Liver (tissue), 9 donors: ENCODE data around the gene NDUFA9. TPM values are rescaled to one million over a fixed set of nuclear protein-coding genes. Genes with fewer than 3 reads are reported as not detected.

Experiments
- DNase-seq: peaks from one replicate; pipeline ENCODE4 v3.0.0-alpha.2; 2017; ENCODE audit warnings: low spot score
- H3K27ac ChIP-seq, 2 donors: one replicate each; pipeline ENCODE4 v1.7.0; 2013; ENCODE audit warnings: inconsistent platforms in 2 of 2, low read length in 2 of 2, control low read depth in 1 of 2, low read depth in 1 of 2, mild to moderate bottlenecking in 1 of 2
- H3K27me3 ChIP-seq, 4 donors: one replicate each; pipeline versions ENCODE4 v1.6.1 to v1.7.0; 2013; ENCODE audit warnings: low read length in 3 of 4, inconsistent platforms in 1 of 4, mild to moderate bottlenecking in 1 of 4, moderate library complexity in 1 of 4; ENCODE audit not compliant: control insufficient read depth in 4 of 4, insufficient read depth in 4 of 4
- H3K36me3 ChIP-seq, 4 donors: one replicate each; pipeline versions ENCODE4 v1.6.1 to v1.7.0; 2013; ENCODE audit warnings: low read length in 3 of 4, mild to moderate bottlenecking in 3 of 4, low read depth in 1 of 4, moderate library complexity in 1 of 4; ENCODE audit not compliant: control insufficient read depth in 4 of 4, insufficient read depth in 3 of 4
- H3K4me1 ChIP-seq, 4 donors: one replicate each; pipeline versions ENCODE4 v1.6.1 to v1.7.0; 2013; ENCODE audit warnings: low read length in 3 of 4, mild to moderate bottlenecking in 3 of 4, moderate library complexity in 1 of 4; ENCODE audit not compliant: control insufficient read depth in 4 of 4, insufficient read depth in 4 of 4
- H3K4me3 ChIP-seq, 3 donors: one replicate each; pipeline versions ENCODE4 v1.6.1 to v1.7.0; 2013; ENCODE audit warnings: low read length in 3 of 3, control low read depth in 1 of 3, low read depth in 1 of 3, mild to moderate bottlenecking in 1 of 3
- H3K9ac ChIP-seq, 2 donors: one replicate each; pipeline ENCODE4 v1.7.0; 2013; ENCODE audit warnings: low read length in 2 of 2, mild to moderate bottlenecking in 2 of 2, moderate library complexity in 2 of 2, control low read depth in 1 of 2, low read depth in 1 of 2
- H3K9me3 ChIP-seq, 4 donors: one replicate each; pipeline versions ENCODE4 v1.6.1 to v1.7.0; 2013; ENCODE audit warnings: low read length in 3 of 4; ENCODE audit not compliant: control insufficient read depth in 4 of 4
- ATF3 ChIP-seq: IDR thresholded peaks from 2 replicates; pipeline ENCODE4 v1.6.1; 2016; ENCODE audit warnings: antibody characterized with exemption
- EGR1 ChIP-seq, 2 donors: IDR thresholded peaks; 2 replicates each; pipeline ENCODE4 v1.6.1; 2016 to 2018; ENCODE audit warnings: antibody characterized with exemption in 2 of 2, low read depth in 2 of 2
- FOXA1 ChIP-seq: IDR thresholded peaks from 2 replicates; pipeline ENCODE4 v1.6.1; 2016; ENCODE audit warnings: antibody characterized with exemption
- FOXA2 ChIP-seq: IDR thresholded peaks from 2 replicates; pipeline ENCODE4 v1.6.1; 2016; ENCODE audit warnings: antibody characterized with exemption
- GABPA ChIP-seq, 2 donors: IDR thresholded peaks in 1 of 2; conservative IDR thresholded peaks in 1 of 2; 2 replicates each; pipeline ENCODE4 v1.6.1; 2016; ENCODE audit warnings: antibody characterized with exemption in 2 of 2, mild to moderate bottlenecking in 1 of 2, moderate library complexity in 1 of 2
- HNF4A ChIP-seq, 2 donors: conservative IDR thresholded peaks; 2 replicates each; pipeline ENCODE4 v1.6.1; 2016; ENCODE audit warnings: antibody characterized with exemption in 2 of 2, mild to moderate bottlenecking in 2 of 2
- HNF4G ChIP-seq: IDR thresholded peaks from 2 replicates; pipeline ENCODE4 v1.6.1; 2016; ENCODE audit warnings: antibody characterized with exemption
- JUND ChIP-seq, 2 donors: IDR thresholded peaks; 2 replicates each; pipeline ENCODE4 v1.6.1; 2016; ENCODE audit warnings: antibody characterized with exemption in 2 of 2
- NR2F2 ChIP-seq: IDR thresholded peaks from 2 replicates; pipeline ENCODE4 v1.6.1; 2016; ENCODE audit warnings: antibody characterized with exemption
- RAD21 ChIP-seq, 2 donors: IDR thresholded peaks; 2 replicates each; pipeline ENCODE4 v1.6.1; 2016; ENCODE audit warnings: antibody characterized with exemption in 2 of 2, mild to moderate bottlenecking in 2 of 2
- REST ChIP-seq: IDR thresholded peaks from 2 replicates; pipeline ENCODE4 v1.6.1; 2016; ENCODE audit warnings: antibody characterized with exemption, mild to moderate bottlenecking
- RXRA ChIP-seq, 2 donors: IDR thresholded peaks; 2 replicates each; pipeline ENCODE4 v1.6.1; 2017 to 2018; ENCODE audit warnings: antibody characterized with exemption in 2 of 2, mild to moderate bottlenecking in 1 of 2
- SP1 ChIP-seq: IDR thresholded peaks from 2 replicates; pipeline ENCODE4 v1.6.1; 2018; ENCODE audit warnings: antibody characterized with exemption, mild to moderate bottlenecking
- TAF1 ChIP-seq: conservative IDR thresholded peaks from 2 replicates; pipeline ENCODE4 v1.6.1; 2016; ENCODE audit warnings: antibody characterized with exemption, mild to moderate bottlenecking
- YY1 ChIP-seq: IDR thresholded peaks from 2 replicates; pipeline ENCODE4 v1.6.1; 2016; ENCODE audit warnings: antibody characterized with exemption, mild to moderate bottlenecking
- ZBTB33 ChIP-seq: IDR thresholded peaks from 2 replicates; pipeline ENCODE4 v1.6.1; 2016; ENCODE audit warnings: antibody characterized with exemption
- WGBS: extraction: QIAGEN DNeasy Blood & Tissue Kit; methylation state at CpG from one replicate; pipeline ENCODE4 v1.1.7; 2013; 5-methylcytosine and 5-hydroxymethylcytosine counted together
- polyA plus RNA-seq, 2 donors: library from polyadenylated mRNA; stranded (reverse) in 1 of 2; unstranded in 1 of 2; fragments of 200-250 nt in 1 of 2; fragments of >200 nt in 1 of 2; fragmentation: Nextera tagmentation in 1 of 2; extraction: Ambion mirVana in 1 of 2; gene quantifications; one replicate each; pipeline versions ENCODE4 v1.2.1 to v1.2.3, GENCODE V29; 2013 to 2015
- total RNA-seq, 2 donors: library from RNA; depleted of rRNA; stranded (reverse); fragments of >200 nt; gene quantifications; one replicate each; pipeline ENCODE4 v1.2.3, GENCODE V29; 2014
- TF ChIP-seq, protein P1 (sequence below): IDR thresholded peaks from 2 replicates; pipeline ENCODE4 v1.6.1; 2016; ENCODE audit warnings: antibody characterized with exemption
- TF ChIP-seq, protein P2 (sequence below): fragments of 150-350 bp; IDR thresholded peaks from 2 replicates; pipeline ENCODE4 v1.5.1; 2017; ENCODE audit warnings: improper control_type of control experiment, low read depth, low read length; ENCODE audit not compliant: missing input control
- donor health status: healthy.
- donor health status: healthy.
- donor health status: healthy.
- donor health status: healthy.
- donor health status: healthy.

NDUFA9 gene
- total and polyA plus RNA-seq, 4 donors, result 21.4 to 132 (median 56.6) TPM

DNA sequence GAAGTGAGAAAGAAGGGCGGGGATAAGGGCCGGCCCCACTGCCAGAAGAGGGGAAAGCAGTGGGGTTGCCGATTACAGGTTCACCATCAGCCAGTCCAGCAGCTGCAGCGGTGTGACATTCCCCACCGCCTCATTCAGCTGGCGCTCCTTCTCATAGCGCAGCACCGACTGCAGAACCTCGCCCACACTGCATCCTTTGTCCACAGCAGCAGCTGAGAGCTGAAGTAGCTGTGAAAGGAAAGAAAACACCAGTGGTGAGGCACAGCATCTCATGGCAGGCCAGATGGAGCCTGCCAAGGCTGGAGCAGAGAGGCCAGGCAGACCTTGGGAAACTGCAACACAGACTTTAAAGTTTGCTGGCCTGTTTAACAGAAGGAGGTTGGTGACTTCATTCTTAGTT is 33.2 kb upstream of the NDUFA9 start:
- no peaks in the 10 kb centered on the region for H3K27me3 ChIP-seq
- DNase-seq, result no peak
- no peak overlapping the region for H3K9ac ChIP-seq
- H3K27ac ChIP-seq, result no peak overlapping the region
- no peak overlapping the region for H3K4me3 ChIP-seq
- peaks cover 8 to 41% (median 23%) of the 10 kb centered on the region in 4 donors for H3K36me3 ChIP-seq
- TF ChIP-seq NR2F2, result no peak
- TF ChIP-seq, protein P1, sequence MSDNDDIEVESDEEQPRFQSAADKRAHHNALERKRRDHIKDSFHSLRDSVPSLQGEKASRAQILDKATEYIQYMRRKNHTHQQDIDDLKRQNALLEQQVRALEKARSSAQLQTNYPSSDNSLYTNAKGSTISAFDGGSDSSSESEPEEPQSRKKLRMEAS, result no peak
- no peak for TF ChIP-seq GABPA (IDR thresholded peaks at IDR 0.05 in 1 of 2, conservative IDR thresholded peaks at IDR 0.05 in 1 of 2)
- no peak for TF ChIP-seq SP1
- no peak for TF ChIP-seq FOXA1
- TF ChIP-seq, protein P2, sequence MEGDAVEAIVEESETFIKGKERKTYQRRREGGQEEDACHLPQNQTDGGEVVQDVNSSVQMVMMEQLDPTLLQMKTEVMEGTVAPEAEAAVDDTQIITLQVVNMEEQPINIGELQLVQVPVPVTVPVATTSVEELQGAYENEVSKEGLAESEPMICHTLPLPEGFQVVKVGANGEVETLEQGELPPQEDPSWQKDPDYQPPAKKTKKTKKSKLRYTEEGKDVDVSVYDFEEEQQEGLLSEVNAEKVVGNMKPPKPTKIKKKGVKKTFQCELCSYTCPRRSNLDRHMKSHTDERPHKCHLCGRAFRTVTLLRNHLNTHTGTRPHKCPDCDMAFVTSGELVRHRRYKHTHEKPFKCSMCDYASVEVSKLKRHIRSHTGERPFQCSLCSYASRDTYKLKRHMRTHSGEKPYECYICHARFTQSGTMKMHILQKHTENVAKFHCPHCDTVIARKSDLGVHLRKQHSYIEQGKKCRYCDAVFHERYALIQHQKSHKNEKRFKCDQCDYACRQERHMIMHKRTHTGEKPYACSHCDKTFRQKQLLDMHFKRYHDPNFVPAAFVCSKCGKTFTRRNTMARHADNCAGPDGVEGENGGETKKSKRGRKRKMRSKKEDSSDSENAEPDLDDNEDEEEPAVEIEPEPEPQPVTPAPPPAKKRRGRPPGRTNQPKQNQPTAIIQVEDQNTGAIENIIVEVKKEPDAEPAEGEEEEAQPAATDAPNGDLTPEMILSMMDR, result no peak
- no peak for TF ChIP-seq ATF3
- TF ChIP-seq RAD21 (IDR thresholded peaks at IDR 0.05), result no peak
- TF ChIP-seq HNF4G, result no peak
- TF ChIP-seq YY1, result no peak
- no peak for TF ChIP-seq ZBTB33
- TF ChIP-seq EGR1 (IDR thresholded peaks at IDR 0.05; ENCODE audit: low read depth in 2 of 2), result no peak
- TF ChIP-seq JUND (IDR thresholded peaks at IDR 0.05), result no peak
- no peak for TF ChIP-seq RXRA (IDR thresholded peaks at IDR 0.05)
- no peaks in the 10 kb centered on the region for H3K4me1 ChIP-seq
- 96% methylated on average over 9 of the region's 9 CpGs for WGBS
- H3K9me3 ChIP-seq, result no peaks in the 10 kb centered on the region

GRCh38 chr12:4621511-4621910 is 27.4 kb upstream of the NDUFA9 start:
- 95% methylated on average over 3 of the region's 3 CpGs for WGBS
- Histone ChIP-seq H3K9me3 (no peaks in the 10 kb centered on the region), H3K4me1 (no peaks in the 10 kb centered on the region), H3K4me3 (no peak overlapping the region), H3K9ac (no peak overlapping the region), H3K36me3 (no peaks in the 10 kb centered on the region), H3K27ac (no peak overlapping the region), H3K27me3 (no peaks in the 10 kb centered on the region)
- TF ChIP-seq, protein P2, result no peak
- no peak for TF ChIP-seq HNF4G
- TF ChIP-seq GABPA (IDR thresholded peaks at IDR 0.05 in 1 of 2, conservative IDR thresholded peaks at IDR 0.05 in 1 of 2), result no peak
- TF ChIP-seq TAF1, result no peak
- TF ChIP-seq ATF3, result no peak
- no peak for TF ChIP-seq RXRA (IDR thresholded peaks at IDR 0.05)
- no peak for TF ChIP-seq SP1
- no peak for TF ChIP-seq YY1
- no peak for TF ChIP-seq EGR1 (IDR thresholded peaks at IDR 0.05; ENCODE audit: low read depth in 2 of 2)
- TF ChIP-seq HNF4A (conservative IDR thresholded peaks at IDR 0.05), result no peak
- no peak for TF ChIP-seq RAD21 (IDR thresholded peaks at IDR 0.05)
- no peak for TF ChIP-seq REST
- TF ChIP-seq ZBTB33, result no peak
- TF ChIP-seq FOXA2, result no peak
- TF ChIP-seq, protein P1, result no peak
- no peak for DNase-seq
